Esophagus muscularis mucosa (tissue), 4 donors: ENCODE measurements around the gene ARHGDIB. TPM values are rescaled to one million over a fixed set of nuclear protein-coding genes. Genes with fewer than 3 reads are reported as not detected.

Experiments
- DNase-seq: peaks from one replicate; pipeline ENCODE4 v3.0.0-alpha.2; 2017; ENCODE audit errors: extremely low spot score
- H3K27ac ChIP-seq, 4 donors: fragments of 200-600 bp; sonication (generic); replicated peaks in 1 of 4; 1 replicate in 3 of 4; 2 replicates in 1 of 4; pipeline ENCODE4 v1.5.1; 2016 to 2019; ENCODE audit warnings: mild to moderate bottlenecking in 1 of 4
- H3K27me3 ChIP-seq, 4 donors: fragments of 200-600 bp; sonication (generic); one replicate each; pipeline versions ENCODE4 v1.5.1 to v1.6.0; 2016 to 2019
- H3K36me3 ChIP-seq, 4 donors: fragments of 200-600 bp; sonication (generic); one replicate each; pipeline ENCODE4 v1.5.1; 2016 to 2019
- H3K4me1 ChIP-seq, 4 donors: fragments of 200-600 bp; sonication (generic); one replicate each; pipeline ENCODE4 v1.5.1; 2016 to 2019
- H3K4me3 ChIP-seq, 4 donors: fragments of 200-600 bp; sonication (generic); 1 replicate in 2 of 4; 2 replicates in 2 of 4; pipeline ENCODE4 v1.5.1; 2016 to 2019; ENCODE audit warnings: mild to moderate bottlenecking in 4 of 4, moderate library complexity in 1 of 4
- H3K9me3 ChIP-seq, 4 donors: fragments of 200-600 bp; sonication (generic); 1 replicate in 3 of 4; 2 replicates in 1 of 4; pipeline ENCODE4 v1.5.1; 2016 to 2019
- CTCF ChIP-seq, 3 experiments: fragments of 200-600 bp in 2 of 3; fragments of 450-650 bp in 1 of 3; sonication (generic) in 2 of 3; IDR thresholded peaks; one replicate each; pipeline ENCODE4 v1.5.1; 2017 to 2019; ENCODE audit warnings: antibody characterized with exemption in 3 of 3, mild to moderate bottlenecking in 2 of 3, moderate library complexity in 1 of 3
- EP300 ChIP-seq: sonication (generic); formaldehyde crosslinking; IDR thresholded peaks from one replicate; pipeline ENCODE4 v1.6.1; 2017; ENCODE audit warnings: antibody characterized with exemption
- POLR2A ChIP-seq: fragments of 450-650 bp; IDR thresholded peaks from one replicate; pipeline ENCODE4 v1.6.1; 2017; ENCODE audit warnings: antibody characterized with exemption, moderate library complexity, mild to moderate bottlenecking, low read depth
- POLR2AphosphoS5 ChIP-seq, 2 donors: sonication (generic); formaldehyde crosslinking; IDR thresholded peaks; one replicate each; pipeline ENCODE4 v1.6.1; 2017; ENCODE audit warnings: antibody characterized with exemption in 2 of 2
- WGBS: methylation state at CpG from one replicate; pipeline ENCODE4 v1.1.5; 2018; 5-methylcytosine and 5-hydroxymethylcytosine counted together
- intact Hi-C: fragments of 100-400 bp; cut with DNase I; formaldehyde crosslinking; loops from one replicate; pipeline ENCODE4 v1.15.1; 2023
- total RNA-seq, 4 donors: library from RNA; depleted of rRNA; stranded (reverse); fragments of >200 nt; gene quantifications; one replicate each; pipeline versions ENCODE4 v1.1.0 to v1.2.1, GENCODE V29; 2016

ARHGDIB gene
- total RNA-seq, 4 donors from 2014 or later: 43.6 to 123 (median 84.5) TPM

GRCh38 chr12:14992673-14993072 is 31.3 kb upstream of the ARHGDIB start:
- Histone ChIP-seq H3K27me3 (no peaks in the 10 kb centered on the region), H3K4me3 (no peak overlapping the region), H3K36me3 (no peaks in the 10 kb centered on the region), H3K27ac (no peak overlapping the region), H3K4me1 (peaks cover 6 to 29% (median 24%) of the 10 kb centered on the region in 4 donors), H3K9me3 (no peaks in the 10 kb centered on the region)
- 96% methylated on average over 3 of the region's 3 CpGs for WGBS
- DNase-seq: no peak
- TF ChIP-seq CTCF (IDR thresholded peaks at IDR 0.05) (no peak), POLR2A (no peak), POLR2AphosphoS5 (IDR thresholded peaks at IDR 0.05) (no peak), EP300 (no peak)
- intact Hi-C loops: loop anchor here (5.0 kb wide), 1 partner anchor 60 kb away; no protein-coding TSS in a partner anchor

GRCh38 chr12:14991069-14991468 is 29.7 kb upstream of the ARHGDIB start:
- no peak overlapping the region for H3K4me3 ChIP-seq
- no peak for DNase-seq
- H3K27ac ChIP-seq: no peak overlapping the region
- H3K9me3 ChIP-seq: no peaks in the 10 kb centered on the region
- TF ChIP-seq POLR2A: no peak
- TF ChIP-seq EP300: no peak
- TF ChIP-seq CTCF (IDR thresholded peaks at IDR 0.05): no peak
- TF ChIP-seq POLR2AphosphoS5 (IDR thresholded peaks at IDR 0.05): no peak
- H3K36me3 ChIP-seq: no peaks in the 10 kb centered on the region
- peaks cover 6 to 29% (median 24%) of the 10 kb centered on the region in 4 donors for H3K4me1 ChIP-seq
- intact Hi-C loops: loop anchor here (5.0 kb wide), 1 partner anchor 59 kb away; no protein-coding TSS in a partner anchor
- no peaks in the 10 kb centered on the region for H3K27me3 ChIP-seq

- no peak for DNase-seq
- 81% methylated on average over 1 of the region's 1 CpG for WGBS
- TF ChIP-seq POLR2A (no peak), EP300 (no peak), POLR2AphosphoS5 (IDR thresholded peaks at IDR 0.05) (no peak)
- H3K27ac ChIP-seq: no peak overlapping the region
- H3K4me1 ChIP-seq: peaks cover 0 to 19% (median 15%) of the 10 kb centered on the region in 4 donors
- H3K9me3 ChIP-seq: no peaks in the 10 kb centered on the region
- no peak overlapping the region for H3K4me3 ChIP-seq
- intact Hi-C loops: loop anchor here (5.0 kb wide), 1 partner anchor 57 kb away; no protein-coding TSS in a partner anchor
- H3K27me3 ChIP-seq: no peaks in the 10 kb centered on the region
- H3K36me3 ChIP-seq: no peaks in the 10 kb centered on the region
These were observed 28.4 kb upstream of the ARHGDIB start for GRCh38 chr12:14989790-14990189.

- no peak overlapping the region for H3K4me3 ChIP-seq
- peaks cover 0 to 3% (median under 1%) of the 10 kb centered on the region in 4 donors for H3K4me1 ChIP-seq
- no peak overlapping the region for H3K27ac ChIP-seq
- H3K9me3 ChIP-seq: no peaks in the 10 kb centered on the region
- no peak for DNase-seq
- 80% methylated on average over 3 of the region's 3 CpGs for WGBS
- H3K27me3 ChIP-seq: no peaks in the 10 kb centered on the region
- H3K36me3 ChIP-seq: no peaks in the 10 kb centered on the region
- TF ChIP-seq POLR2A (no peak), EP300 (no peak), CTCF (IDR thresholded peaks at IDR 0.05) (no peak), POLR2AphosphoS5 (IDR thresholded peaks at IDR 0.05) (no peak)
- intact Hi-C loops: no loop called here
These were observed 26.6 kb upstream of the ARHGDIB start for GRCh38 chr12:14988035-14988434.

- no peak for DNase-seq
- Histone ChIP-seq H3K9me3 (no peaks in the 10 kb centered on the region), H3K4me1 (peaks cover 0 to 4% (median 0%) of the 10 kb centered on the region in 4 donors), H3K27ac (no peak overlapping the region), H3K4me3 (no peak overlapping the region), H3K27me3 (no peaks in the 10 kb centered on the region), H3K36me3 (no peaks in the 10 kb centered on the region)
- intact Hi-C loops: no loop called here
- 72% methylated on average over 4 of the region's 4 CpGs for WGBS
- TF ChIP-seq POLR2A: no peak
- peak in 2 of 3 experiments; percentile 12 to 16 for TF ChIP-seq CTCF (IDR thresholded peaks at IDR 0.05)
These were observed 25.0 kb upstream of the ARHGDIB start for GRCh38 chr12:14986449-14986848.
